GM19240 (cell line): Measurements from ENCODE around the gene PDAP1.
"Not testable (repeated sequence)": the region's sequence is repeated elsewhere in the genome, so short reads cannot be mapped to it uniquely, and the experiment has no call there.

ENCODE experiments used
- DNase-seq: peaks from one replicate; pipeline ENCODE4 v3.0.0; 2011; ENCODE audit warnings: low spot score; ENCODE audit not compliant: insufficient read length

PDAP1 gene

DNA sequence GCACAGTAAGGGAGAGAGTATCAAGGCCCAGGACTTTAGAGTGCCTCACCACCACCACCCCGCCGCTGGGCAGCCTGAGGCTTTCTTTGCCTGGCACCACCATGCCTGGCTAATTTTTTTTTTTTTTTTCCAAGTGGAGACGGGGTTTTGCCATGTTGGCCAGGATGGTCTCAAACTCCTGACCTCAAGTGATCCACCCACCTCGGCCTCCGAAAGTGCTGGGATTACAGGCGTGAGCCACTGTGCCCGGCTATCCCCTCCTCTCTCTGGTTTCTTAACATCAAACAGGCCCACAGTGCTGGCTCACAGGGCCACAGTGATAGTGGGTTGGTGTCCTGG is 28.7 kb downstream of the PDAP1 start:
- DNase-seq: not testable (repeated sequence)

DNA sequence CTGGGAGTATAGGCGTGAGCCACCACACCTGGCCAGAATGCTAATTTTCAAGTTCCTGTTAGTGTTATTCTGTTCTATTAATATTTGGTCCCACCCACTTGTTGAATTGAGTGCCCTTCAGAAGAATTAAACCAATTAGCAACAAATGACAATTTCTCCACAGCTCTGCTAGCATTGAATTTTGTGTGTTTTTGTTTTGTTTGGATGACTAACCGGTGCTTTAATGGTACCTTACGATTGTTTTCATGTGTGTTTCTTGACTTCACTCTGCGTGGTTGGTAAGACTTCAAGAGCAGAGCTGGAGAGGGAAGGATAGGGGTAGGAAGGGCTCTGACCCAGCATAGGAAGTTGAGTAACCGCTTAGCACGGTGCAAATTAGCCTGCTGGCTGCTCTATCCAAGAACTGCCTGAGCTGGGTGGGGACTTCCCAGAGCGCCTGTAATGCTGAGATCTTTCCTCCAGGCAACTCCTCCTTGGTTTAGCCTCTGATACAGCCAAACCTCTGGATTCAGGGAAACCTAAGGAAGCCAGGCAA is 29.3 kb downstream of the PDAP1 start:
- DNase-seq: no peak

DNA sequence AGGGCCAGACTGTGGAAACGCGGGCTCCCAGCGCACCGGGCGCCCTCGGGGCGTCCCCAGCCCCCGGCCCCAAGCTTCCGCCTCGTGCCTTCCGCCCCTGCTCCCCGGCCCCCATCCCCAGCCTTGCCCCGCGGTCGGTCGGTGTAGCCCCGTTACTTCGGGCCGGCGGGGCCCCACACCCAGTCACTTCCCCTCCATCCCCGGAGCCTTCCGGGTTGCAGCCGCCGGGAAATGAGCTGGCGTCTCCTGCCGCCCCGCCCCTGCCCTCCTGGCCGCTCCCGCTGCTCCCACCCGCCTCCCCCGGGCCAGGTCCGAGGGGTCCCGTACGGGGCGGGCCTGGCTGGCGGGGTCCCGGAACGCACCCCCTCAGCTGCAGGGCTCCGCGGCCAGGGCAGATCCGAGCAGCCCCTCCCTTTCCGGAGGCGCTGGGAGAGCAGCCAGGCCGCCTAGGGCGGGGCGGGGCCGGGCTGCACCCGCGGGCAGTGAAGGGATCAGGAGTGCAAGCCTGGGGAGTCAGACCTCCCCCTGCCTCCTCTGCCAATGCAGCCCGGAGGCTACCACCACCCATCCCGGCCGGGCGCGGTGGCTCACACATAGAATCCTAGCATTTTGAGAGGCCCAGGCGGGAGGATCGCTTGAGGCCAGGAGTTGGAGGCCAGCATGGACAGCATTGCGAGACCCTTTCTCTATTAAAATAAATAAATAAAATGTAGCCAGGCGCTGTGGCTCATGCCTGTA is 33.2 kb downstream of the PDAP1 start:
- DNase-seq: peak; percentile 53

DNA sequence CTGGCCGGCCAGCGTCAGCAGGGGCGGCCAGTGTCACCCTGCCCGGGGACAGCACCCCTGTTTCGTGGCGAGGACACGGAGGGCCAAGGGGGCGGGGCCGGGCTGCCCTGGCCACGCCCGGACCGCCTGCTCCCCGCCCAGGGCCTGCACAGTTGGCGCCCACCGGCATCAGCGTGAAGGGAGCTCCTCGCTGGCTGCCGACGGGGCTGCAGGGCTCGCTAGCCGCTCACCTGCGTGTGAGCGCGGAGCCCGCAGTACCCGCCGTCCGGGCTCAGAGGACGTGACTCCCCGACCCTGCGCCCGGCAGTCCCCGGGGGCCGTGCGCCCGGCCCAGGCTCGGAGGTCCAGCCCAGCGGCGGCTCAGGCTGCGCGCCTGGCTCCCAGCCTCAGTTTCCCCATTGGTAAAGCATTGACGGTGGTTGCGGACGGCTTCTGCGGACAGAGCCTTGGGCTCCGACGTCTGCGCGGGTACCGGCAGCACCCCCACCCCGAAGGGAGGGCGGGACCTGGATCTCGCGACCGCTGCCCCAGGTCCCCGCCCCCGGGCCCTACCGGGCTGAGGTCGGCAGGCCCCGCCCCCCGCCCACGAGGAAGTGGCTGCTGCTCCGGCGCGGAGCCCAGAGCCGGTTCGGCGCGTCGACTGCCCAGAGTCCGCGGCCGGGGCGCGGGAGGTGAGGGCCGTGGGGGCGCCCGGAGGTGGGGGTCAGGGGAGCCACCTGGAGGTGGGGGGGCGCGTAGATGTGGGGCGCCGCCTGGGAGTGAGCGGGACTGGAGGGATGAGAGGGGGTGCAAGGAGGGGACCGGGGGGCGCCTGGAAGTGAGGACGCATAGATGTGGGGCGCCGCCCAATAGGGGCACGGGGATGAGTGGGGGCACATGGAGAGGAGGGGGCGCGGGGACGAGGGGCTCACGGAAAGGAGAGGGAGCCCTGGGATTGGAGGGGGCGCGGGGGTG is 34.0 kb downstream of the PDAP1 start, which contains the start of gene ARPC1B:
Gene ARPC1B (plus strand): TSS at position 620 of the 954 bp plus-strand sequence. CDS start 10,985 bp downstream, outside the sequence.
- peak; percentile 83 for DNase-seq

DNA sequence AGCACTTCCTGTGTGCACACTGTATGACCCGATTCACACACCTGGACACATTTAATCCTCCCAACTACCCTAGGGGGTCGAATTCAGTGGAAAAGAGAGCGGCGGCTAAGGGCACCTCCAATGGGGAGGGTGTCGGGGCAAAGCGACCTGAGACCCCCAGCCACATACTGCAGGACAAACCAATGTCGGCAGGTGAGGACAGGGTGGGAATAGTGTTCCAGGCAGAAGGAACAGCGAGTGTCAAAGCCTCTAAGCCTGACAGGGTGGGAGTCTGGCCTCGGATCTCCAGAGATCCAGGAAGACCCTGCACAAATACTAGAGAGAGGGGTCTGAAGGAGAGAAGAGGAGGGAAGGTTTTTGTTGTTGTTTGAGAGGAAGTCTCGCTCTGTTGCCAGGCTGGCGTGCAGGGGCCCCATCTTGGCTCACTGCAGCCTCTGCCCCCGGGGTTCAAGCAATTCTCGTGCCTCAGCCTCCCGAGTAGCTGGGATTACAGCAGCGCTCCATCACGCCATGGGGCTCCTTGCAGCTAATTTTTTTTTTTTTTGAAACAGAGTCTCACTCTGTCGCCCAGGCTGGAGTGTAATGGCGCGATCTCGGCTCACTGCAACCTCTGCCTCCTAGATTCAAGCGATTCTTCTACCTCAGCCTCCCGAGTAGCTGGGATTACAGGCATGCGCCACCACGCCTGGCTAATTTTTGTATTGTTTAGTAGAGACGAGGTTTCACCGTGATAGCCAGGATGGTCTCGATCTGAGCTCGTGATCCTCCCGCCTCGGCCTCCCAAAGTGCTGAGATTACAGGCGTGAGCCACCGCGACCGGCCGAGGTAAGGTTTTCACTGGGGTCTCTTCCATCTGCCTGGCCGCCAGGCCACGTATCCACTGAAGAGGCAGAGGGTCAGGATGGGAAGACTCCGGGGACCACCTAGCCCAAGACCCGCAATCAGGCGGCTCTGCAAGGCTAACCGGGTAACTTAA is 35.0 kb downstream of the PDAP1 start:
- DNase-seq: no peak

DNA sequence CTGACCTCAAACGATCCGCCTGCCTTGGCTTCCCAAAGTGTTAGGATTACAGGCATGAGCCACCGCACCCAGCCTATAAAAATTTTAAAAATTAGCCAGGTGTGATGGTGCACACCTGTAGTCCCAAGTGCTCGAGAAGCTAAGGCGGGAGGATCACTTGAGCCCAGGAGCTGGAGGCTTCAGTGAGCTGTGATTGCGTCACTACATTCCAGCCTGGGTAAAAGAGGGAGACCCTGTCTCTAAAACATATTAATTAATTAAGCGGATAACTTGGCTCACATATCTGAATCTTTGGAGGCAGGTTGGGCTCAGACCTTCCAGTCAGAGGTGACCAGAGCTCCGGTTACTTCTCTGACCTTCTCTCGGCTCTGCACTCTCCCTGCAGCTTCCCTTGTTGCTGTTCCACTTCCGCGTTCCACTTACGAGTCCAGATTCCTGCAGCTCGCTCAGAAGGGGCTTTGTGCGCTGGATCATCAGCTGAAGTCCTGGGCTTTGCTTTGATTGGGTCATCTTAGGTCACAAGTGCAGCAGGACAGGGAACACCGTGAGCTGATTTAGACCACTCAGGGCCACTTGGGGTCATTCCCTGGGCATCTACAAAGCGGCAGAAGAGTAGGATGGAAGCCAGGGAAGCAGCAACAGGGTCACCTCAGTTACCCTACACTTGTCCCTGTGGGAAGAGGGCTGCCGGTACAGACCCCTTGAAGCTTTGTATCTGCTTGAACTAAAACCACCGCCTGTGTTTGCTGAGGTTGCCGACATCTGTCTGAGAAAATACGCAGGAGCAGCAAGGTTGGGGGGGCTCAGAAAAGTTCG is 35.9 kb downstream of the PDAP1 start:
- DNase-seq: no peak

DNA sequence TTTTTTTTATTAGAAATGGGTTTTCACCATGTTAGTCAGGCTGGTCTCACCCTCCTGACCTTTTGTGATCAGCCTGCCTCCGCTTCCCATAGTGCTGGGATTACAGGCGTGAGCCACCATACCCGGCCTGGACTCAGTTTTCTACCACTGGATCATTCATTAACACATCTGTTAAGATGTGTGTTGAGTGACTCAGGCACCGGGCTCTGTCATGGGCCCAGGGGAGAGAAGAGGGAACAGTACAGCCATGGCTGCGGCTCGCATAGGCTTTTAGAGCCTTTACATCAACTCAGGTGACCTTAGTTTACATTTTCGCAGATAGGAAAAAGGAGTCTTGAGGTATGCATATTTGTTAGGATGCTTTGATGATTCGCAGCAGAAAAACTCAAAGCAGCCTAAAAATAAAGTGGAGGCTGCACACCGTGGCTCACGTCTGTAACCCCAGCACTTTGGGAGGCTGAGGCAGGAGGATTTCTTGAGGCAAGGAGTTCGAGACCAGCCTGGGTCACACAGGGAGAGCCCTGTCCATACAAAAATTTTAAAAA is 36.9 kb downstream of the PDAP1 start:
- no peak for DNase-seq

DNA sequence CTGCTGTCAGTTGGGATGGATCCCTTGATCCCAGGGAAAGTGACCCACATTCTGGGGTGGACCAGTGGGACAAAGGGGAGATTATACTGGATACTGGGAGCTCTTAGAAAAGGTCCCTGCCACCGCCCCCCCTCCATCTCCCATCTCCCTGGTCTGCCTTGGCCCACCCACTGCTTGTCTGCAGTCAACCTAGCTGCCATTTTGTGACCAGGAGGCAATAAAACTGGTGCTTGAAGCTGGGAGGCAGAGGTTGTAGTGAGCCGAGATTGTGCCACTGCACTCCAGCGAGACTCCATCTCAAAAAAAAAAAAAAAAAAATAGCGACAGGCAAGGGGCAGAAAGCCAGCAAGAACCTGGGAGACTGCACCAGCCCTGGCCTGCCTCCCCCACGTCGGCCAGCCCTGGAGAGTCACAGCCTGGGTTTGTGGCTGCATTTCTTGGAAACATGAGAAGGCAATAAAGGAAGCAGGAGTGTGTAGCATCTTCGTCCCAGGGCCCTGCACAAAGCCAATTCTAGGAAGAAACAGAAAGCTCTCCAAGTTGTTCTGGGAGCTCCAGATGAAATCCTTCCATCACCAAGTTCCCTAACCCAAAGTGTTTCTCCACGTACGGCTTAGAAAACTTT is 38.5 kb downstream of the PDAP1 start:
- DNase-seq: no peak

DNA sequence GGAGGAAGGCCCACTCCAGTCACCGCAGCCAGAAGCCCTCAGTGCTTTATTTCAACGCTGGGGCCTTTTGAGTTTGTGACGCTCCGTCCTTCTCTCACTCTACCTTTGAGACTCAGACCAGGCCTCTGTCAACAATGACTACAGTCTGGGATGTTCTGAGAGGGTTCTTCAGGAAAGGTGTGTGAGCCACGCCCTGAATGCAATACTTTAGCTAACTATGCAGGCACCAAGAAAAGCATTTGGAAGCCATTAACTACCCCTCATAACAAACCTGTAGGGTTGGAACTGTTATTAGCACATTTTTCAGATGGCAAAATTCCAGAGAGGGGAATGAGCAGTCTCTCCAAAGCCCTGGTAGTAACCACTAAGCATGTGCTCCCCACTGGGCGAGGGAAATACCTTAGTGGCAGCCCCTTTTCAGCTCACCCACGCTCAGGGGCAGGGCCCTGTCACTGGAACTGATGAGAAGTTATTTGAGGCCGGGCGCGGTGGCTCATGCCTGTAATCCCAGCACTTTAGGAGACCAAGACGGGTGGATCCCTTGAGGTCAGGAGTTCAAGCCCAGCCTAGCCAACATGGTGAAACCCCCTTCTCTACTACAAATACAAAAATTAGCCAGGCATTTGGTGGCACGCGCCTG is 39.5 kb downstream of the PDAP1 start:
- no peak for DNase-seq

DNA sequence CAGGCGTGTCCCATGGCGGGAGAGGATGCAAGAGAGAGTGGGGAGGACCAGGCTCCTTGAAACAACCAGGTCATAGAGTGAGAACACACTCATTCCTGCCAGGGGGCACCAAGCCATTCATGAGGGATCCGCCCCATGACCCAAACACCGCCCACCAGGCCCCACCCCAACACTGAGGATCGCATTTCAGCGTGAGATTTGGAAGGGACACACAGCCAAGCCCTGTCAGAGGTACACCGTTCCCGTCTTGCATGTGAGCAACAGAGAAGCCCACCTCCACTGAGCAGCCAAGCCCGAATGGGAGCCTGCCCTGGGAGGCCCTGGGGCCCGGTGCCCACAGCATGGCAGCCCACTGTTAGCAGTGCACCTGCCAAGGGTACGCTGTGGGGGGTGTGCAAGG is 41.8 kb downstream of the PDAP1 start:
- DNase-seq: no peak

DNA sequence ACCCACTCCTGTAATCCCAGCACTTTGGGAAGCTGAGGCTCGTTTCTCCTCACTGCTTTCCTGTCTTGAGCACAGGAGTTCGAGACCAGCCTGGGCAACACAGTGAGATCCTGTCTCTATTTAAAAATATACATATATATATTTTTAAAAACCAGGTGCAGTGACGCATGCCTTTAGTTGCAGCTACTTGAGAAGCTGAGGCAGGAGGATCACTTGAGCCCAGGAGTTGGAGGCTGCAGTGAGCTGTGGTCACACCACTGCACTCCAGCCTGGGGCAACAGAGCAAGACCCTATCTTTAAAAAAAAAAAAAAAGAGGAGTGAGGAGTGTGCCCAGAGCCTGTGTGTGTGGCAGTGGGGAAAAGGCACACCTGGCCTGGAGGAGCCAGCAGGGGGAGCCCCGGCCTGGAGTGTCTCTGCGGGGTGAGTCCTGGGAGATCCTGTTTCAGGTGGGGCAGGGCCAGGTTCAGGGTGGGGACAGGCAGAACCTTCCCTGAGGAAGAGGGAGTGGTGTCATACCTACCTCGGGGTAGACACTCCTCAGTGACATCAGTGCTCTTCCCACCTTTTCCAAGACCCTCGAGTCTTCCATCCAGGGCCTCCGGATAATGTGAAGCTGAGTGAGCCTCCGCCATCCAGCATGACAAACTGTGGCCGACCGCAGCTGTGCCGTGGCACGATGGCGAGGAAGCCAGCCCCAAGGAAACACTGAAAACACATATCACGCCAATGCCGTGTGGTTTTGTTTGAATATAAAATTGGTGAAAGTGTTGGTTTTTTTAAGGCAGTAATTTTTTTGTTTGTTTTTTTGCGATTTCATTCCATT is 42.9 kb downstream of the PDAP1 start:
- DNase-seq: peak; percentile 43

DNA sequence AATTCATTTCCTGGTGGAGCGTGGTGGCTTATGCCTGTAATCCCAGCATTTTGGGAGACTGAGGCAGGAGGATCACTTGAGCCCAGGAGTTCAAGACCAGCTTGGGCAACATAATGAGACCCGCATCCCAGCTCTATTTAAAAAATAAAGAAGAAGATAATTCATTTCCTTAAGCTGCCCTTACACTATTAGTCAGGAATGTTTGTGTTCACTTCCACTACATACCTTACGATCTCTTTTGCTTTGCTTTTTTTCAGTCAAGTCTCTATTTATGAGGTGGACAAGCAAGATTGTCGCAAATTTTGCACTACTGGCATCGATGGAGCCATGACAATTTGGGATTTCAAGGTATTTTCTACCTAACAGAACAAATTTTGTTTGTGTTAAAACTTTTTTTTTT is 45.1 kb downstream of the PDAP1 start:
- DNase-seq: no peak

DNA sequence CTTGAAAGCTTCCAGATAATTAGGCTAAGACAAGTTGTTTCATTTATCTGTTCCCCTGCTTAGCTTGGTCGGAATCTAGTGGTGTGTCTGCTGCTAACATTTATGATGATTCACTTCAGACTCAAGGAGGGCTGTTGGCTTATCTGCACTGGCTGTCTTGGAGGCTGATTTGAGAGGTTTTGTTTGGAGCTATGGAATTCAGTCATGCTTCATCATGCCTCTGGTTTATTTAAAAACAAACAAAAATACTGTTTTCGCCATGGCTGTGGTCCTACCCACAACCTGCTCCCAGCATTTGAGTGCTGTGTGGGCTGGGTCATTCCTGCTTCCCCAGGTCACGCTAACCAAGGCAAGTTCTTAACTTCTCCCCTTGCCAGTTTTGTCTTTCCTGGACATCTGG is 45.6 kb downstream of the PDAP1 start:
- DNase-seq: no peak

DNA sequence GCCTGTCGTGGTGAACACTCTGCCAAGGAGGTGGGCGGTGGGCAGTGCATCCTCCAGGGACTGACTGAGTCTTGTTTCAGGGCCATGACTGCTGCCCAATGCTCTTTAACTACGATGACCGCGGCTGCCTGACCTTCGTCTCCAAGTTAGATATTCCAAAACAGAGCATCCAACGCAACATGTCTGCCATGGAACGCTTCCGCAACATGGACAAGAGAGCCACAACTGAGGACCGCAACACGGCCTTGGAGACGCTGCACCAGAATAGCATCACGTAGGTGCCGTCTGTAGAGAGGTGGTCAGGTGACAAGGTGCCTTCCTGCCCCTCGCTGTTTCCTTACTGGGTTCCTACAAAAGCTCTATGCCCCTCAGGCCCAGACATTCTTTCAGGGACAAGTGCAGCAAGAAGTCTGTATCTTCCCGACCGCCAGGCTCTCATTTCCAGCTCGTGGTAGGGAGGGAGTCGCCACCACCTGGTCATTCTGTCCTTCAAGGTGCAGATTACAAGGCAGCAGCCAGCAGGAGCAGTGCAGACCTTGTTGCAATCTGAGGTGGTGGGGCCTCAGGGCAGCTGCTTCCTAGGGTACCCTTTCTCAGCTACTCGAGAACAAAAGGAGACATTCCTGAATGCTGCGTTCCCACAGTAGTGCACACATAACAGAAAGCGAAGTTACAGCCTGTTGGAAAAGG is 48.8 kb downstream of the PDAP1 start:
- no peak for DNase-seq

DNA sequence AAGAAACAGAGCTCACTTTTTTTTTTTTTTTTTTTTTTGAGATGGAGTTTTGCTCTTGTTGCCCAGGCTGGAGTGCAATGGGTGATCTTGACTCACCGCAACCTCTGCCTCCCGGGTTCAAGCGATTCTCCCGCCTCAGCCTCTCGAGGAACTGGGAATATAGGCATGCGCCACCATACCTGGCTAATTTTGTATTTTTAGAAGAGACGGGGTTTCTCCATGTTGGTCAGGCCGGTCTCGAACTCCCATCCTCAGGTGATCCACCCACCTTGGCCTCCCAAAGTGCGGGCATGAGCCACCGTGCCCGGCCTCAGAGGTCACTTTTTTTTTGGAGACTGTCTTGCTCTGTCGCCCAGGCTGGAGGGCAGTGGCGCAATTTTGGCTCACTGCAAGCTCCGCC is 49.9 kb downstream of the PDAP1 start:
- not testable (repeated sequence) for DNase-seq

DNA sequence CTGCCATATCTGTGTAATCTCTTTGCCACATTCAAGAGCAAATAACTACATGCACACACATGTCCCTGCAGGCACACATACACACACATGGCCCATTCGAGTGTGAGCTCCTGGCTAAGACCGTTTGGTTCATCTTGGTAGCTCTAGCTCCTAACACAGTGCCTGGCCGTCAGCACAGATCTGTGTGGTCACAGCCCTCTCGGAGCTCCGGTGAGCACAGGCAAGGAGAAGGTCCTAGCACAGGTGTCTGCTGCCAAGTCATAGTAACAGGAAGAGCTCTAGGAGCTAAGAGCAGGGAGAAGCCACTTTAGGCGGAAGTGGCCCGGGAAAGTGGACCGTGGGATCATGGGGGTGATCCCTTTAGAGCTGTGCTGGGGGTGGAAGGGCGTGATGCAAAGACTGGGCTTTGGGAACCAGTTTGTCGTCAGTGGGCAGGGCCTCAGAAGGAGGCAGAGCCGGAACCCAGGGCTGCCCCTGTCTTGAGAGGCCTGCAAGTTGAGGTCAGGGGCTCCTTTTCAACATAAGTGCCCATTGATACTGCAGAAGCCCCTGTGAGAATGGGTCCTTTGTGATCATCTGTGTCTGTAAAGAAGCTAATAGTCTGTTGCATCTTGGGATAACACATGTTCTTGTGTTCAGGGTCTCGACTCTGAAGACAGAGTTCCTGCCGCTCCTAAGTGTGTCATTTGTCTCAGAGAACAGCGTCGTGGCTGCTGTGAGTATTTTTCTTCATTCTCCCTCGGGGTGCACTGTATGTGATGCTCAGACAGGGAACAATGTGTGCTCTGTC is 50.5 kb downstream of the PDAP1 start:
- DNase-seq: no peak

DNA sequence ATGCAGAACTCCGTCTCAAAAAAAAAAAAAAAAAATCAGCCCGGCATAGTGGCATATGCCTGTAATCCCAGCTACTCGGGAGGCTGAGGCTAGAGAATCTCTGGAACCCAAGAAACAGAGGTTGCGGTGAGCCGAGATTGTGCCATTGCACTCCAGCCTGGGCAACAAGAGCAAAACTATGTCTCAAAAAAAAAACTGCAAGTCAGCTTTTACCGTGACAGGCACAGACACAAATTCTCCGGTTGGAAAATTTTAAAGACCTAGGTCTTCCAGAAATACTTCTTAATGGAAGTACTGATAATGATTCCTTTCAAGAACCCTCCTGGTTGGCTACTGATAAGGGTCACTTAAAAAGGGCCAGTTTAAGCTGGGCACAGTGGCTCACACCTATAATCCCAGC is 53.3 kb downstream of the PDAP1 start:
- no peak for DNase-seq
